H1 (cell line): ENCODE results near the gene GPATCH2. TPM values are rescaled to one million over a fixed set of nuclear protein-coding genes. Genes with fewer than 3 reads are reported as not detected.

Experiments
- CTCF ChIA-PET: fragments of 300-600 bp; sonication (Branson Sonifier 250); formaldehyde crosslinking; loops from one replicate; lab custom pipeline; 2021; ENCODE audit not compliant: partially characterized antibody; lab: Charles Lee
- POLR2A ChIA-PET: fragments of 300-600 bp; sonication (Branson Sonifier 250); formaldehyde crosslinking; loops from one replicate; lab custom pipeline; 2021; ENCODE audit warnings: inconsistent platforms; ENCODE audit not compliant: partially characterized antibody; lab: Charles Lee
- DNase-seq, 2 experiments: peaks; one replicate each; pipeline versions ENCODE4 v3.0.0 to v3.0.0-alpha.2; 2010 to 2022; ENCODE audit warnings: low spot score in 2 of 2, low read depth in 1 of 2, mixed read lengths in 1 of 2
- FAIRE-seq: peaks from 2 replicates; lab custom pipeline; 2011; peaks lifted over from hg19 to GRCh38; lab: Jason Lieb, UNC
- H2AFZ ChIP-seq: 2 replicates; pipeline ENCODE4 v1.8.1; 2012; ENCODE audit warnings: low read length, inconsistent platforms
- H2AK5ac ChIP-seq: 2 replicates; pipeline ENCODE4 v1.6.1; 2013; ENCODE audit warnings: low read depth, low read length
- H2BK120ac ChIP-seq: replicated peaks from 2 replicates; pipeline ENCODE3; 2013; ENCODE audit warnings: low read depth, low read length, inconsistent platforms
- H2BK12ac ChIP-seq: 2 replicates; pipeline ENCODE4 v1.6.1; 2013; ENCODE audit warnings: low read depth, low read length
- H2BK15ac ChIP-seq: 2 replicates; pipeline ENCODE4 v1.6.1; 2013; ENCODE audit warnings: low read length
- H2BK20ac ChIP-seq: 2 replicates; pipeline ENCODE4 v1.6.1; 2013; ENCODE audit warnings: low read length
- H2BK5ac ChIP-seq: 2 replicates; pipeline ENCODE4 v1.6.1; 2013; ENCODE audit warnings: low read depth, low read length
- H3K14ac ChIP-seq: 2 replicates; pipeline ENCODE4 v1.6.1; 2013; ENCODE audit warnings: inconsistent platforms; ENCODE audit not compliant: insufficient read length
- H3K18ac ChIP-seq: 2 replicates; pipeline ENCODE4 v1.6.1; 2013; ENCODE audit warnings: low read length; ENCODE audit errors: extremely low read depth
- H3K23ac ChIP-seq: 2 replicates; pipeline ENCODE4 v1.6.1; 2013; ENCODE audit warnings: inconsistent platforms; ENCODE audit not compliant: insufficient read length
- H3K23me2 ChIP-seq: 2 replicates; pipeline ENCODE4 v1.6.1; 2013; ENCODE audit warnings: low read depth, low read length
- H3K27ac ChIP-seq: 2 replicates; pipeline ENCODE4 v1.6.1; 2011; ENCODE audit warnings: low read depth, low read length, inconsistent platforms
- H3K27me3 ChIP-seq, 4 experiments: replicated peaks in 1 of 4; 1 replicate in 1 of 4; 2 replicates in 3 of 4; pipeline versions ENCODE4 v1.6.1 to v1.8.1; 2011 to 2013; ENCODE audit warnings: low read length in 3 of 4, mild to moderate bottlenecking in 3 of 4, inconsistent platforms in 2 of 4, mixed read lengths in 2 of 4, moderate library complexity in 1 of 4; ENCODE audit not compliant: control insufficient read depth in 3 of 4, insufficient read depth in 3 of 4; ENCODE audit errors: extremely low read depth in 1 of 4
- H3K36me3 ChIP-seq, 4 experiments: 2 replicates each; pipeline versions ENCODE4 v1.6.1 to v1.8.1; 2011 to 2013; ENCODE audit warnings: mild to moderate bottlenecking in 4 of 4, low read length in 3 of 4, moderate library complexity in 2 of 4, control low read depth in 1 of 4, inconsistent platforms in 1 of 4; ENCODE audit not compliant: insufficient read depth in 4 of 4, control insufficient read depth in 2 of 4
- H3K4ac ChIP-seq: replicated peaks from 2 replicates; pipeline ENCODE3; 2013; ENCODE audit warnings: low read length, low read depth, mixed read lengths, inconsistent platforms; ENCODE audit not compliant: insufficient read length
- H3K4me1 ChIP-seq, 4 experiments: replicated peaks in 1 of 4; 1 replicate in 1 of 4; 2 replicates in 3 of 4; pipeline versions ENCODE4 v1.6.1 to v1.8.1; 2011 to 2013; ENCODE audit warnings: low read length in 3 of 4, inconsistent platforms in 2 of 4, mixed read lengths in 1 of 4; ENCODE audit not compliant: insufficient read depth in 4 of 4, control insufficient read depth in 3 of 4
- H3K4me2 ChIP-seq, 2 experiments: 2 replicates each; pipeline versions ENCODE4 v1.6.1 to v1.8.1; 2011 to 2013; ENCODE audit warnings: low read depth in 2 of 2, low read length in 2 of 2, control low read depth in 1 of 2, inconsistent platforms in 1 of 2, mild to moderate bottlenecking in 1 of 2; ENCODE audit not compliant: insufficient read depth in 1 of 2
- H3K4me3 ChIP-seq, 4 experiments: fragments of 200-600, 300-600 bp in 1 of 4; sonication (generic), shearing (Covaris generic), sonication (Bioruptor Twin) in 1 of 4; 2 replicates each; pipeline versions ENCODE4 v1.5.1 to v1.8.1; 2011 to 2016; ENCODE audit warnings: low read length in 4 of 4, low read depth in 3 of 4, control low read depth in 2 of 4, inconsistent platforms in 2 of 4, mild to moderate bottlenecking in 2 of 4, mixed read lengths in 1 of 4, moderate library complexity in 1 of 4; ENCODE audit not compliant: insufficient read depth in 2 of 4; ENCODE audit errors: extremely low read depth in 1 of 4
- H3K56ac ChIP-seq: replicated peaks from 2 replicates; pipeline ENCODE3; 2013; ENCODE audit warnings: low read depth, mild to moderate bottlenecking, mixed read lengths, low read length, inconsistent platforms; ENCODE audit not compliant: insufficient read length
- H3K79me1 ChIP-seq: 2 replicates; pipeline ENCODE4 v1.6.1; 2013; ENCODE audit warnings: low read depth, low read length, control low read depth
- H3K79me2 ChIP-seq, 2 experiments: 2 replicates each; pipeline versions ENCODE4 v1.6.1 to v1.8.1; 2012 to 2013; ENCODE audit warnings: low read length in 2 of 2, mild to moderate bottlenecking in 2 of 2, inconsistent platforms in 1 of 2; ENCODE audit not compliant: insufficient read depth in 2 of 2, control insufficient read depth in 1 of 2
- H3K9ac ChIP-seq, 4 experiments: replicated peaks in 1 of 4; 1 replicate in 1 of 4; 2 replicates in 3 of 4; pipeline versions ENCODE4 v1.6.1 to v1.8.1; 2011 to 2013; ENCODE audit warnings: low read depth in 3 of 4, low read length in 3 of 4, control low read depth in 2 of 4, mild to moderate bottlenecking in 2 of 4, moderate library complexity in 2 of 4, inconsistent platforms in 1 of 4; ENCODE audit errors: extremely low read depth in 1 of 4
- H3K9me3 ChIP-seq, 2 experiments: 2 replicates each; pipeline versions ENCODE4 v1.6.1 to v1.8.1; 2012 to 2013; ENCODE audit warnings: mild to moderate bottlenecking in 2 of 2, moderate library complexity in 2 of 2, control low read depth in 1 of 2, inconsistent platforms in 1 of 2, low read depth in 1 of 2, low read length in 1 of 2, mixed read lengths in 1 of 2; ENCODE audit not compliant: insufficient read depth in 2 of 2
- H4K20me1 ChIP-seq, 2 experiments: replicated peaks in 1 of 2; 2 replicates each; pipeline versions ENCODE3 to v1.8.1; 2011 to 2013; ENCODE audit warnings: inconsistent platforms in 2 of 2, low read length in 2 of 2, mild to moderate bottlenecking in 1 of 2; ENCODE audit not compliant: insufficient read depth in 2 of 2, control insufficient read depth in 1 of 2
- H4K5ac ChIP-seq: 2 replicates; pipeline ENCODE4 v1.6.1; 2013; ENCODE audit warnings: low read length, low read depth, mixed read lengths, inconsistent platforms; ENCODE audit not compliant: insufficient read length
- H4K8ac ChIP-seq: 2 replicates; pipeline ENCODE4 v1.8.0; 2013; ENCODE audit warnings: mild to moderate bottlenecking, moderate library complexity, low read length, inconsistent platforms; ENCODE audit not compliant: insufficient read depth; ENCODE audit errors: extremely low read depth
- H4K91ac ChIP-seq: replicated peaks from 2 replicates; pipeline ENCODE3; 2013; ENCODE audit warnings: low read length, mixed read lengths, inconsistent platforms; ENCODE audit not compliant: insufficient read length
- CBX5 ChIP-seq: fragments of 300-800, 300-1000 bp; sonication (generic); IDR thresholded peaks from 2 replicates; pipeline ENCODE4 v1.7.1; 2016; ENCODE audit warnings: antibody characterized with exemption, low read length, low read depth
- CTCF ChIP-seq, 3 experiments: IDR thresholded peaks; 1 replicate in 2 of 3; 2 replicates in 1 of 3; pipeline versions ENCODE4 v1.5.1 to v1.6.1; 2011; ENCODE audit warnings: low read length in 3 of 3, mild to moderate bottlenecking in 3 of 3, inconsistent platforms in 2 of 3, low read depth in 1 of 3, moderate library complexity in 1 of 3; ENCODE audit not compliant: insufficient read depth in 1 of 3; ENCODE audit errors: control extremely low read depth in 1 of 3
- JUN ChIP-seq: IDR thresholded peaks from 2 replicates; pipeline ENCODE4 v1.6.1; 2011; ENCODE audit warnings: low read depth, mild to moderate bottlenecking, improper control_type of control experiment, low read length
- JUND ChIP-seq: IDR thresholded peaks from 2 replicates; pipeline ENCODE4 v1.6.1; 2011; ENCODE audit warnings: mild to moderate bottlenecking, improper control_type of control experiment, low read length
- KDM1A ChIP-seq: fragments of 200-600, 300-600 bp; sonication (generic); IDR thresholded peaks from 2 replicates; pipeline ENCODE4 v1.7.1; 2016; ENCODE audit warnings: mild to moderate bottlenecking, low read length, borderline replicate concordance
- KDM4A ChIP-seq: IDR thresholded peaks from one replicate; pipeline ENCODE4 v1.7.1; 2012; ENCODE audit warnings: low read depth, mild to moderate bottlenecking, moderate library complexity, low read length, inconsistent platforms; ENCODE audit not compliant: severe bottlenecking
- NANOG ChIP-seq: IDR thresholded peaks from 2 replicates; pipeline ENCODE4 v1.6.1; 2011; ENCODE audit warnings: low read length, low read depth, mild to moderate bottlenecking, inconsistent platforms; ENCODE audit not compliant: insufficient read depth, poor library complexity, severe bottlenecking
- RBBP5 ChIP-seq: IDR thresholded peaks from 2 replicates; pipeline ENCODE4 v1.7.1; 2012; ENCODE audit warnings: low read depth, mild to moderate bottlenecking, inconsistent platforms, low read length, moderate library complexity, borderline replicate concordance
- RFX5 ChIP-seq: IDR thresholded peaks from 2 replicates; pipeline ENCODE4 v1.6.1; 2011; ENCODE audit warnings: low read depth, low read length, improper control_type of control experiment, borderline replicate concordance
- RNF2 ChIP-seq: fragments of 200-900, 300-1000 bp; sonication (generic); IDR thresholded peaks from 2 replicates; pipeline ENCODE4 v1.7.1; 2016; ENCODE audit warnings: borderline replicate concordance, low read depth, mild to moderate bottlenecking, antibody characterized with exemption, low read length; ENCODE audit not compliant: poor library complexity, severe bottlenecking; ENCODE audit errors: missing control alignments
- RXRA ChIP-seq: IDR thresholded peaks from 2 replicates; pipeline ENCODE4 v1.6.1; 2011; ENCODE audit warnings: low read depth, mild to moderate bottlenecking, low read length, moderate library complexity; ENCODE audit not compliant: insufficient read depth
- TBP ChIP-seq: IDR thresholded peaks from 2 replicates; pipeline ENCODE4 v1.6.1; 2011; ENCODE audit warnings: low read depth, low read length, improper control_type of control experiment
- TCF12 ChIP-seq: IDR thresholded peaks from 2 replicates; pipeline ENCODE4 v1.6.1; 2011; ENCODE audit warnings: low read depth, mild to moderate bottlenecking, low read length
- polyA plus RNA-seq, 7 experiments: library from polyadenylated mRNA; depleted of rRNA in 3 of 7; stranded (reverse) in 5 of 7; unstranded in 2 of 7; fragments of >200 nt in 5 of 7; fragments of 200-250 nt in 2 of 7; gene quantifications; 1 replicate in 5 of 7; 2 replicates in 1 of 7; 4 replicates in 1 of 7; pipeline versions ENCODE4 v1.2.1 to v1.2.3, GENCODE V29; 2011 to 2013; ENCODE audit warnings: missing spikeins in 2 of 7, mixed read lengths in 2 of 7
- total RNA-seq: library from RNA; stranded (reverse); fragmentation: NEBNext Ultra II Directional; extraction: Animal tissue kit (Norgen Biotek cat#: 25700); gene quantifications from 2 replicates; pipeline ENCODE4 v1.2.1, GENCODE V29; 2021

GPATCH2 gene
- total and polyA plus RNA-seq, 2 of the 8 experiments (the other 6 are each of a cell fraction or from before 2014, with no cell fraction given): 3.9 to 13.1 TPM

- H2BK5ac ChIP-seq: no peak overlapping the region
- FAIRE-seq (no peak), DNase-seq (no peak)
- no peak overlapping the region for H2BK120ac ChIP-seq
- H2BK12ac ChIP-seq: no peak overlapping the region
- H4K20me1 ChIP-seq: no peaks in the 10 kb centered on the region
- H2AK5ac ChIP-seq: no peak overlapping the region
- no peak overlapping the region for H4K91ac ChIP-seq
- no peak overlapping the region for H2AFZ ChIP-seq
- H3K4ac ChIP-seq: no peak overlapping the region
- H3K27ac ChIP-seq: no peak overlapping the region
- no peak overlapping the region for H3K23ac ChIP-seq
- no peak overlapping the region for H3K18ac ChIP-seq
- no peak overlapping the region for H4K5ac ChIP-seq
- no peak overlapping the region for H2BK20ac ChIP-seq
- no peak overlapping the region for H2BK15ac ChIP-seq
- H3K27me3 ChIP-seq: no peaks in the 10 kb centered on the region
- ChIA-PET CTCF (no interaction called here), POLR2A (no interaction called here)
- no peak overlapping the region for H3K56ac ChIP-seq
- no peaks in the 10 kb centered on the region for H3K4me1 ChIP-seq
- H3K79me2 ChIP-seq: no peaks in the 10 kb centered on the region
- H3K4me2 ChIP-seq: no peak overlapping the region
- no peak overlapping the region for H3K9ac ChIP-seq
- H3K14ac ChIP-seq: no peak overlapping the region
- no peaks in the 10 kb centered on the region for H3K79me1 ChIP-seq
- no peak overlapping the region for H4K8ac ChIP-seq
- H3K23me2 ChIP-seq: no peaks in the 10 kb centered on the region; the same call in 1 of the 2 replicates
- no peak overlapping the region for H3K4me3 ChIP-seq
- H3K36me3 ChIP-seq: no peaks in the 10 kb centered on the region
- no peaks in the 10 kb centered on the region for H3K9me3 ChIP-seq
- TF ChIP-seq KDM4A (no peak), TBP (no peak), JUN (no peak), RXRA (no peak), CTCF (IDR thresholded peaks at IDR 0.05; ENCODE audit: control extremely low read depth in 1 of 3, insufficient read depth in 1 of 3, low read depth in 1 of 3, low read length in 3 of 3) (no peak), RFX5 (no peak), JUND (no peak), RBBP5 (no peak), TCF12 (no peak), CBX5 (no peak), KDM1A (no peak), RNF2 (no peak), NANOG (no peak)
Measured at GRCh38 chr1:217478450-217478849, 152.4 kb downstream of the GPATCH2 start.
